MM.1S (cell line): Measurements from ENCODE around the gene CAMKK2.

ENCODE experiments used
- CTCF ChIP-seq: fragments of 300-600 bp; sonication (generic); IDR thresholded peaks from 2 replicates; pipeline ENCODE4 v1.5.1; 2016; ENCODE audit warnings: antibody characterized with exemption, low read length, mixed read lengths
- EZH2 ChIP-seq: fragments of 300-600 bp; sonication (generic); optimal IDR thresholded peaks from 2 replicates; pipeline ENCODE3; 2017; ENCODE audit warnings: low read depth, mild to moderate bottlenecking, antibody characterized with exemption, low read length, mixed read lengths
- EZH2phosphoT487 ChIP-seq: fragments of 300-600 bp; sonication (generic); IDR thresholded peaks from 2 replicates; pipeline ENCODE4 v1.6.1; 2018; ENCODE audit warnings: antibody characterized with exemption, low read length

GRCh38 chr12:121334513-121335343, 38.2 kb upstream of the CAMKK2 start:
- no peak for TF ChIP-seq EZH2
- TF ChIP-seq CTCF: peak; percentile 58
- TF ChIP-seq EZH2phosphoT487: no peak
